Measurements from ENCODE around the gene ARNT2.

ARNT2 gene

GRCh38 chr15:80570553-80570952 is 166.4 kb downstream of the ARNT2 start:
- Histone ChIP-seq H3K36me3 (ENCODE audit: control insufficient read depth, insufficient read depth, low read length) (no peaks in the 10 kb centered on the region), H3K4me3 (replicated peaks; ENCODE audit: low read depth, low read length) (no peak overlapping the region), H3K27me3 (replicated peaks; ENCODE audit: control insufficient read depth, insufficient read depth, low read length) (no peaks in the 10 kb centered on the region; the same call in 1 of the 2 replicates)
- TF ChIP-seq, protein P1, sequence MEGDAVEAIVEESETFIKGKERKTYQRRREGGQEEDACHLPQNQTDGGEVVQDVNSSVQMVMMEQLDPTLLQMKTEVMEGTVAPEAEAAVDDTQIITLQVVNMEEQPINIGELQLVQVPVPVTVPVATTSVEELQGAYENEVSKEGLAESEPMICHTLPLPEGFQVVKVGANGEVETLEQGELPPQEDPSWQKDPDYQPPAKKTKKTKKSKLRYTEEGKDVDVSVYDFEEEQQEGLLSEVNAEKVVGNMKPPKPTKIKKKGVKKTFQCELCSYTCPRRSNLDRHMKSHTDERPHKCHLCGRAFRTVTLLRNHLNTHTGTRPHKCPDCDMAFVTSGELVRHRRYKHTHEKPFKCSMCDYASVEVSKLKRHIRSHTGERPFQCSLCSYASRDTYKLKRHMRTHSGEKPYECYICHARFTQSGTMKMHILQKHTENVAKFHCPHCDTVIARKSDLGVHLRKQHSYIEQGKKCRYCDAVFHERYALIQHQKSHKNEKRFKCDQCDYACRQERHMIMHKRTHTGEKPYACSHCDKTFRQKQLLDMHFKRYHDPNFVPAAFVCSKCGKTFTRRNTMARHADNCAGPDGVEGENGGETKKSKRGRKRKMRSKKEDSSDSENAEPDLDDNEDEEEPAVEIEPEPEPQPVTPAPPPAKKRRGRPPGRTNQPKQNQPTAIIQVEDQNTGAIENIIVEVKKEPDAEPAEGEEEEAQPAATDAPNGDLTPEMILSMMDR (IDR thresholded peaks at IDR 0.05; ENCODE audit: insufficient read depth, low read length, poor library complexity, severe bottlenecking): no peak
- no peak for DNase-seq (ENCODE audit: extremely low read depth, insufficient read length)

- no peaks in the 10 kb centered on the region for H3K36me3 ChIP-seq (ENCODE audit: control insufficient read depth, insufficient read depth, low read length)
Observed at GRCh38 chr15:80572337-80572736, 168.2 kb downstream of the ARNT2 start.

DNA sequence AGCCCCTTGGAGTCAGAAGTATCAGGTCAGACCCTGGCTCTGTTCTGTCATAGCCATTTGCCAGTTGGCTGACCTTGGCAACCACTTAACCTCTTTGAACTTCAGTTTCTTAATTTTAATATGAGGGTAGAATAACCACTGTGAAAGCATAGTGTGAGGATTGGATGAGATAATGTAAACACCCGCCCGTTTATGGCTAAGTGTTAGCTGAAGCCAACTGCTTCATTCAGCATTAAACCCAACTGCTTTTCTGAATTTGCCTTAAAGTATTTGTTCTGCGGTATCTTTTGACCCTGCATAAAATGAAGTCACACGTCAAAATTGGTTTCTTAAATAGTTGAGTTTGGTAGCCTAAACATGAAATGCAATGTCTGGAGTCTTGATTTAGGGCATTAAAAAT is 169.4 kb downstream of the ARNT2 start:
- no peak for DNase-seq (ENCODE audit: extremely low read depth, insufficient read length)

More at GRCh38 chr15:80572337-80572736, 168.2 kb downstream of the ARNT2 start:
- no peak overlapping the region for H3K4me3 ChIP-seq (replicated peaks; ENCODE audit: low read depth, low read length)
- no peak for DNase-seq (ENCODE audit: extremely low read depth, insufficient read length)
- TF ChIP-seq, protein P1 (IDR thresholded peaks at IDR 0.05; ENCODE audit: insufficient read depth, low read length, poor library complexity, severe bottlenecking): no peak
- H3K27me3 ChIP-seq (replicated peaks; ENCODE audit: control insufficient read depth, insufficient read depth, low read length): peaks cover 2% of the 10 kb centered on the region; the same call in 1 of the 2 replicates

DNA sequence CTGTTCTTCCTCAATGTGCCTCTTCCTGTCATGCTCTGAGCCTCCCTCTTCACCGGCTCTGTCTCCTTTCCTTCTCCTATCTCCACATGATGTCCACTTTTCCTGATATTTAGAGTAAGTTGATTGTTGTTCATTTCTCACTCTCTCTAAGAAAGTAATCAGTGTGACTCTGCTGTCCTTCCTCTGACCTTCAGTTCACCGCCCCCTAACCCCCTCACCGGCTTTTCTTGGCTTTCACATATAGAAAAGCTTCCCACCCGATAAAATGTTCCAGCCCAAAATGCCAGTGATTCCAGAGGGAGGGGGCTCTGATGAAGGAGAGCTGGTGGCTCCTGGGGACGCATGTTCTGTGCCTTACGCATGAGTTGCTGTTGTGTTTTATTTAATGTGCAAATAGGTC is 170.4 kb downstream of the ARNT2 start:
- Histone ChIP-seq H3K4me3 (replicated peaks; ENCODE audit: low read depth, low read length) (no peak overlapping the region), H3K27me3 (replicated peaks; ENCODE audit: control insufficient read depth, insufficient read depth, low read length) (peaks cover 2% of the 10 kb centered on the region; the same call in 1 of the 2 replicates), H3K36me3 (ENCODE audit: control insufficient read depth, insufficient read depth, low read length) (no peaks in the 10 kb centered on the region)
- DNase-seq (ENCODE audit: extremely low read depth, insufficient read length): no peak
- TF ChIP-seq, protein P1 (IDR thresholded peaks at IDR 0.05; ENCODE audit: insufficient read depth, low read length, poor library complexity, severe bottlenecking): no peak

More for the DNA sequence above, 169.4 kb downstream of the ARNT2 start:
- peaks cover 2% of the 10 kb centered on the region; the same call in 1 of the 2 replicates for H3K27me3 ChIP-seq (replicated peaks; ENCODE audit: control insufficient read depth, insufficient read depth, low read length)
- H3K4me3 ChIP-seq (replicated peaks; ENCODE audit: low read depth, low read length): no peak overlapping the region
- TF ChIP-seq, protein P1 (IDR thresholded peaks at IDR 0.05; ENCODE audit: insufficient read depth, low read length, poor library complexity, severe bottlenecking): no peak
- H3K36me3 ChIP-seq (ENCODE audit: control insufficient read depth, insufficient read depth, low read length): no peaks in the 10 kb centered on the region

GRCh38 chr15:80576519-80577090 is 172.4 kb downstream of the ARNT2 start:
- TF ChIP-seq, protein P1 (IDR thresholded peaks at IDR 0.05; ENCODE audit: insufficient read depth, low read length, poor library complexity, severe bottlenecking): no peak
- H3K36me3 ChIP-seq (ENCODE audit: control insufficient read depth, insufficient read depth, low read length): no peaks in the 10 kb centered on the region
- H3K27me3 ChIP-seq (replicated peaks; ENCODE audit: control insufficient read depth, insufficient read depth, low read length): peaks cover 2% of the 10 kb centered on the region; the same call in 1 of the 2 replicates
- no peak overlapping the region for H3K4me3 ChIP-seq (replicated peaks; ENCODE audit: low read depth, low read length)
- DNase-seq (ENCODE audit: extremely low read depth, insufficient read length): no peak
